Stimulated activated effector memory CD8-positive, alpha-beta T cell treated with anti-CD3 and anti-CD28 coated beads, Interleukin-12 subunit alpha, Interleukin-12 subunit beta, amount 100 ng/mL, for 72 hours (primary cell): ENCODE measurements around the gene ARMS2.

Experiments
- ATAC-seq: fragments of 150-1000 bp; cut with Tn5 transposase; 2 replicates; pipeline ENCODE4 v1.10.0; 2021
- DNase-seq, 2 donors: peaks; one replicate each; pipeline ENCODE4 v3.0.0; 2021 to 2022; ENCODE audit warnings: low spot score in 2 of 2
- H3K27ac Mint-ChIP-seq: one replicate; pipeline ENCODE4 v1.8.0; 2022; ENCODE audit warnings: mild to moderate bottlenecking, mixed read lengths
- H3K36me3 Mint-ChIP-seq: one replicate; pipeline ENCODE4 v1.8.0; 2022; ENCODE audit warnings: mild to moderate bottlenecking, mixed read lengths
- H3K4me1 Mint-ChIP-seq: one replicate; pipeline ENCODE4 v1.8.0; 2022; ENCODE audit warnings: mixed read lengths
- H3K4me3 Mint-ChIP-seq: one replicate; pipeline ENCODE4 v1.8.0; 2022; ENCODE audit warnings: mild to moderate bottlenecking, mixed read lengths
- H3K9me3 Mint-ChIP-seq: one replicate; pipeline ENCODE4 v1.8.0; 2022; ENCODE audit warnings: mixed read lengths

ARMS2 gene

GRCh38 chr10:122505885-122506645, 51.6 kb downstream of the ARMS2 start:
- Mint-ChIP-seq H3K4me3 (no peak overlapping the region), H3K36me3 (no peaks in the 10 kb centered on the region), H3K4me1 (peaks cover 8% of the 10 kb centered on the region), H3K27ac (no peak overlapping the region), H3K9me3 (no peaks in the 10 kb centered on the region)
- ATAC-seq (no peak), DNase-seq (no peak)
